ENCODE measurements around the gene CCZ1.
"Not testable (repeated sequence)": the region's sequence is repeated elsewhere in the genome, so short reads cannot be mapped to it uniquely, and the experiment has no call there.

DNA sequence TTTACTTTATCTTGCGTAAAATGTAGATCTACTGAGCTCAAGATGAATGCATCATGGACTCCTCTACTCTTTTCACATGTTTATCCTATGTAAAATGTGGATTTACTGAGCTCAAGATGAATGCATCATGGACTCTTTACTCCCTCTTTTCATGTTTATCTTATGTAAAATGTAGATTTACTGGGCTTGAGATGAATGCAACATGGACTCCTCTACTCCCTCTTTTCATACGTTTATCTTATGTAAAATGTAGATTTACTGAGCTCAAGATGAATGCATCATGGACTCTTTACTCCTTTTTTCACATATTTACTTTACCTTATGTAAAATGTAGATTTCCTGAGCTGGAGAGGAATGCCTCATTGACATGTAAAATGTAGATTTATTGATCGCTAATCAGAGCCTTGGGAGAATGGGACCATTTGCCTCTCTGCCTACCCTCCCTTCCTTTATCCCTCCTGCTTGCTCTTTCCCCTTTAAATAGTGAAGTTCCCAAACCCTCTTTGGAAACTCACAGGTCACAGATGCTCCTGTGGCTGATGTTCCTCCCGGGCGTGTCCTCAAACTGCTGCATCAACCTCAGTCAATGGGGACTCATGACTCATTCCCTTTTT, 35.7 kb upstream of the CCZ1 start:
- TF ChIP-seq, protein P1, sequence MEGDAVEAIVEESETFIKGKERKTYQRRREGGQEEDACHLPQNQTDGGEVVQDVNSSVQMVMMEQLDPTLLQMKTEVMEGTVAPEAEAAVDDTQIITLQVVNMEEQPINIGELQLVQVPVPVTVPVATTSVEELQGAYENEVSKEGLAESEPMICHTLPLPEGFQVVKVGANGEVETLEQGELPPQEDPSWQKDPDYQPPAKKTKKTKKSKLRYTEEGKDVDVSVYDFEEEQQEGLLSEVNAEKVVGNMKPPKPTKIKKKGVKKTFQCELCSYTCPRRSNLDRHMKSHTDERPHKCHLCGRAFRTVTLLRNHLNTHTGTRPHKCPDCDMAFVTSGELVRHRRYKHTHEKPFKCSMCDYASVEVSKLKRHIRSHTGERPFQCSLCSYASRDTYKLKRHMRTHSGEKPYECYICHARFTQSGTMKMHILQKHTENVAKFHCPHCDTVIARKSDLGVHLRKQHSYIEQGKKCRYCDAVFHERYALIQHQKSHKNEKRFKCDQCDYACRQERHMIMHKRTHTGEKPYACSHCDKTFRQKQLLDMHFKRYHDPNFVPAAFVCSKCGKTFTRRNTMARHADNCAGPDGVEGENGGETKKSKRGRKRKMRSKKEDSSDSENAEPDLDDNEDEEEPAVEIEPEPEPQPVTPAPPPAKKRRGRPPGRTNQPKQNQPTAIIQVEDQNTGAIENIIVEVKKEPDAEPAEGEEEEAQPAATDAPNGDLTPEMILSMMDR (conservative IDR thresholded peaks at IDR 0.05; ENCODE audit: low read depth, low read length) = not testable (repeated sequence)
- not testable (repeated sequence) for TF ChIP-seq EZH2 (IDR thresholded peaks at IDR 0.05; ENCODE audit: low read length, unreplicated experiment)

All from PC-3 (cell line).